ENCODE data around the gene TRABD2B. TPM values are rescaled to one million over a fixed set of nuclear protein-coding genes. Genes with fewer than 3 reads are reported as not detected.

Gene TRABD2B
- total and polyA plus RNA-seq, 2 experiments from 2014 or later, result 1.6 to 2.0 TPM

DNA sequence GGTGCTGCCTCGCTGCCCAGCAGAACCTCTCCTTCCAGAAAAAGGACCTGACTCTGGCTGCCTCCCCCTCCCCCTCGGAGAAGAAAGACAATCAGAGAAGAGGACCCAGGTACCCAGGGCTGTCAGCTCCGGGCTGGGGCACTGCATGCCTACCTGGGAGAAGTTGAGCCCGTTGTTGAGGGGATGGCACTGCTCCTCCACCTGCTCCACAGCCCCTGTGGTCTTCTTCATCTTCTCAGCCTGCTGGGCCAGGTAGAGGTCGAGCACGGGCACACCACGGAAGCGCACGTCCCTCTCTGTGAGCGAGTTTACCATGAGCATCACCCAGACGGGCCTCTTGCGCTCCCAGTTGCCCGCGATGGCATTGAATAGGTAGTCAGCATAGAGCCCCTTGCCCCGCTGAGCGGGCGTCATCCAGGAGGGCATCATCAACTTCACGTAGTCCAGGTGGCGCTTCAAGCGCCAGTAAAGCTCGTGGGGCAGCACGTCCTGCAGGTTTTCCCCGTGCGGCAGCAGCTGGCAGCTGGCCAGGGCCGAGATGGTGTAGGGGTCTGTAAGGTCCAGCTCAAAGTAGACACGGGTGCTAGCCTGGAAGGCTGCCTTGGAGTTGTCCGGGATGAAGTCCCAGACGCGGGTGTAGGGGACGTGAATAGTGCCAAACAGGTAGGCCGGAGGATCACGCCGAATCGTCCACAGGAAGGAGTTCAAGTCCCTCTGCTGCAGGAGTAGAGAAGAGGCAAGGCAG is 3.1 kb downstream of the TRABD2B start:
- no peak overlapping the region for H3K27ac ChIP-seq (ENCODE audit: low read depth)
- Mint-ChIP-seq H3K27ac (no peak overlapping the region), H3K36me3 (ENCODE audit: low read depth) (peaks cover 28% of the 10 kb centered on the region), H3K9me3 (no peaks in the 10 kb centered on the region), H3K4me3 (no peak overlapping the region), H3K4me1 (peaks cover 55% of the 10 kb centered on the region), H3K27me3 (ENCODE audit: insufficient read depth, low read depth, poor library complexity) (peaks cover 22% of the 10 kb centered on the region)
- H3K4me2 ChIP-seq, result no peak overlapping the region
- H4K20me1 ChIP-seq (replicated peaks; ENCODE audit: insufficient read depth), result 0 out of 2 replicates have a peak, but pooled peaks cover 3% of the 10 kb centered on the region
- DNase-seq (ENCODE audit: low spot score) (no peak), ATAC-seq (no peak)
- no peak for TF ChIP-seq ZNF331 (CRISPR knock-in tag; IDR thresholded peaks at IDR 0.05; ENCODE audit: low read depth)
- TF ChIP-seq ZNF114 (CRISPR knock-in tag; IDR thresholded peaks at IDR 0.05), result no peak
- no peak for TF ChIP-seq CREB1 (CRISPR knock-in tag; IDR thresholded peaks at IDR 0.05; ENCODE audit: low read depth)
- TF ChIP-seq POLR2AphosphoS5 (IDR thresholded peaks at IDR 0.05; ENCODE audit: low read depth), result no peak
- TF ChIP-seq, protein P1, sequence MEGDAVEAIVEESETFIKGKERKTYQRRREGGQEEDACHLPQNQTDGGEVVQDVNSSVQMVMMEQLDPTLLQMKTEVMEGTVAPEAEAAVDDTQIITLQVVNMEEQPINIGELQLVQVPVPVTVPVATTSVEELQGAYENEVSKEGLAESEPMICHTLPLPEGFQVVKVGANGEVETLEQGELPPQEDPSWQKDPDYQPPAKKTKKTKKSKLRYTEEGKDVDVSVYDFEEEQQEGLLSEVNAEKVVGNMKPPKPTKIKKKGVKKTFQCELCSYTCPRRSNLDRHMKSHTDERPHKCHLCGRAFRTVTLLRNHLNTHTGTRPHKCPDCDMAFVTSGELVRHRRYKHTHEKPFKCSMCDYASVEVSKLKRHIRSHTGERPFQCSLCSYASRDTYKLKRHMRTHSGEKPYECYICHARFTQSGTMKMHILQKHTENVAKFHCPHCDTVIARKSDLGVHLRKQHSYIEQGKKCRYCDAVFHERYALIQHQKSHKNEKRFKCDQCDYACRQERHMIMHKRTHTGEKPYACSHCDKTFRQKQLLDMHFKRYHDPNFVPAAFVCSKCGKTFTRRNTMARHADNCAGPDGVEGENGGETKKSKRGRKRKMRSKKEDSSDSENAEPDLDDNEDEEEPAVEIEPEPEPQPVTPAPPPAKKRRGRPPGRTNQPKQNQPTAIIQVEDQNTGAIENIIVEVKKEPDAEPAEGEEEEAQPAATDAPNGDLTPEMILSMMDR (conservative IDR thresholded peaks at IDR 0.05; ENCODE audit: low read depth in 2 of 2), result no peak
- no peak for TF ChIP-seq EZH2phosphoT487 (IDR thresholded peaks at IDR 0.05; ENCODE audit: unreplicated experiment)
- TF ChIP-seq STAT1 (IDR thresholded peaks at IDR 0.05; ENCODE audit: unreplicated experiment), result no peak
- H3K79me2 ChIP-seq (replicated peaks; ENCODE audit: insufficient read depth), result peaks cover 4% of the 10 kb centered on the region; the same call in 1 of the 2 replicates
- no peak overlapping the region for H2AFZ ChIP-seq
- H3F3A ChIP-seq (replicated peaks; ENCODE audit: low read depth), result no peaks in the 10 kb centered on the region
- H3K36me3 ChIP-seq (ENCODE audit: insufficient read depth), result 0 out of 2 replicates have a peak, but pooled peaks cover 3% of the 10 kb centered on the region
- H3K4me1 ChIP-seq (ENCODE audit: insufficient read depth), result peaks cover 38% of the 10 kb centered on the region
- no peak overlapping the region for H3K4me3 ChIP-seq
- no peaks in the 10 kb centered on the region for H3K9me2 ChIP-seq (ENCODE audit: insufficient read depth)
- peaks cover 32% of the 10 kb centered on the region for H3K27me3 ChIP-seq (ENCODE audit: insufficient read depth)

DNA sequence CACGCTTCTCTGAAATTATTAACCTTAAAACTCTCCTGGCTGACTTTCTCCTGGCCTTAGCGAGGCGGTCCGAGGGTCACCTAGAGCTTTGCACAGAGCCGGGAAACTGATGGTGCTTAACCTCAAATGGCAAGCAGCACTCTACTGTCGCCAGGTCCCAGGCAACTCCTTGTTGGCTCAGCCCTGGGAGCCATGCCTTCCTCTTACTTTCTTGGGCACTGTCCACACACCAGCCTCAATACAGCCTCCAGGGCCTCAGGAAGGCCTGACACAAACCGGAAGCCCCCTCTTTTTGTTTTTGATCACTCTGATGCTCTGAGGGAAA is 3.8 kb downstream of the TRABD2B start:
- no peak overlapping the region for H3K27ac Mint-ChIP-seq
- peaks cover 51% of the 10 kb centered on the region for H3K4me1 Mint-ChIP-seq
- Histone ChIP-seq H3K4me1 (ENCODE audit: insufficient read depth) (peaks cover 34% of the 10 kb centered on the region), H3K27ac (ENCODE audit: low read depth) (no peak overlapping the region), H3K79me2 (replicated peaks; ENCODE audit: insufficient read depth) (peaks cover 4% of the 10 kb centered on the region; the same call in 1 of the 2 replicates), H3K4me3 (no peak overlapping the region), H4K20me1 (replicated peaks; ENCODE audit: insufficient read depth) (0 out of 2 replicates have a peak, but pooled peaks cover 3% of the 10 kb centered on the region), H3F3A (replicated peaks; ENCODE audit: low read depth) (no peaks in the 10 kb centered on the region), H3K36me3 (ENCODE audit: insufficient read depth) (0 out of 2 replicates have a peak, but pooled peaks cover 3% of the 10 kb centered on the region), H3K9me2 (ENCODE audit: insufficient read depth) (no peaks in the 10 kb centered on the region), H3K27me3 (ENCODE audit: insufficient read depth) (peaks cover 26% of the 10 kb centered on the region), H2AFZ (no peak overlapping the region), H3K4me2 (0 out of 2 replicates have a peak overlapping the region, but pooled peaks have one; percentile 43)
- peaks cover 29% of the 10 kb centered on the region for H3K36me3 Mint-ChIP-seq (ENCODE audit: low read depth)
- H3K9me3 Mint-ChIP-seq, result no peaks in the 10 kb centered on the region
- TF ChIP-seq, protein P2, sequence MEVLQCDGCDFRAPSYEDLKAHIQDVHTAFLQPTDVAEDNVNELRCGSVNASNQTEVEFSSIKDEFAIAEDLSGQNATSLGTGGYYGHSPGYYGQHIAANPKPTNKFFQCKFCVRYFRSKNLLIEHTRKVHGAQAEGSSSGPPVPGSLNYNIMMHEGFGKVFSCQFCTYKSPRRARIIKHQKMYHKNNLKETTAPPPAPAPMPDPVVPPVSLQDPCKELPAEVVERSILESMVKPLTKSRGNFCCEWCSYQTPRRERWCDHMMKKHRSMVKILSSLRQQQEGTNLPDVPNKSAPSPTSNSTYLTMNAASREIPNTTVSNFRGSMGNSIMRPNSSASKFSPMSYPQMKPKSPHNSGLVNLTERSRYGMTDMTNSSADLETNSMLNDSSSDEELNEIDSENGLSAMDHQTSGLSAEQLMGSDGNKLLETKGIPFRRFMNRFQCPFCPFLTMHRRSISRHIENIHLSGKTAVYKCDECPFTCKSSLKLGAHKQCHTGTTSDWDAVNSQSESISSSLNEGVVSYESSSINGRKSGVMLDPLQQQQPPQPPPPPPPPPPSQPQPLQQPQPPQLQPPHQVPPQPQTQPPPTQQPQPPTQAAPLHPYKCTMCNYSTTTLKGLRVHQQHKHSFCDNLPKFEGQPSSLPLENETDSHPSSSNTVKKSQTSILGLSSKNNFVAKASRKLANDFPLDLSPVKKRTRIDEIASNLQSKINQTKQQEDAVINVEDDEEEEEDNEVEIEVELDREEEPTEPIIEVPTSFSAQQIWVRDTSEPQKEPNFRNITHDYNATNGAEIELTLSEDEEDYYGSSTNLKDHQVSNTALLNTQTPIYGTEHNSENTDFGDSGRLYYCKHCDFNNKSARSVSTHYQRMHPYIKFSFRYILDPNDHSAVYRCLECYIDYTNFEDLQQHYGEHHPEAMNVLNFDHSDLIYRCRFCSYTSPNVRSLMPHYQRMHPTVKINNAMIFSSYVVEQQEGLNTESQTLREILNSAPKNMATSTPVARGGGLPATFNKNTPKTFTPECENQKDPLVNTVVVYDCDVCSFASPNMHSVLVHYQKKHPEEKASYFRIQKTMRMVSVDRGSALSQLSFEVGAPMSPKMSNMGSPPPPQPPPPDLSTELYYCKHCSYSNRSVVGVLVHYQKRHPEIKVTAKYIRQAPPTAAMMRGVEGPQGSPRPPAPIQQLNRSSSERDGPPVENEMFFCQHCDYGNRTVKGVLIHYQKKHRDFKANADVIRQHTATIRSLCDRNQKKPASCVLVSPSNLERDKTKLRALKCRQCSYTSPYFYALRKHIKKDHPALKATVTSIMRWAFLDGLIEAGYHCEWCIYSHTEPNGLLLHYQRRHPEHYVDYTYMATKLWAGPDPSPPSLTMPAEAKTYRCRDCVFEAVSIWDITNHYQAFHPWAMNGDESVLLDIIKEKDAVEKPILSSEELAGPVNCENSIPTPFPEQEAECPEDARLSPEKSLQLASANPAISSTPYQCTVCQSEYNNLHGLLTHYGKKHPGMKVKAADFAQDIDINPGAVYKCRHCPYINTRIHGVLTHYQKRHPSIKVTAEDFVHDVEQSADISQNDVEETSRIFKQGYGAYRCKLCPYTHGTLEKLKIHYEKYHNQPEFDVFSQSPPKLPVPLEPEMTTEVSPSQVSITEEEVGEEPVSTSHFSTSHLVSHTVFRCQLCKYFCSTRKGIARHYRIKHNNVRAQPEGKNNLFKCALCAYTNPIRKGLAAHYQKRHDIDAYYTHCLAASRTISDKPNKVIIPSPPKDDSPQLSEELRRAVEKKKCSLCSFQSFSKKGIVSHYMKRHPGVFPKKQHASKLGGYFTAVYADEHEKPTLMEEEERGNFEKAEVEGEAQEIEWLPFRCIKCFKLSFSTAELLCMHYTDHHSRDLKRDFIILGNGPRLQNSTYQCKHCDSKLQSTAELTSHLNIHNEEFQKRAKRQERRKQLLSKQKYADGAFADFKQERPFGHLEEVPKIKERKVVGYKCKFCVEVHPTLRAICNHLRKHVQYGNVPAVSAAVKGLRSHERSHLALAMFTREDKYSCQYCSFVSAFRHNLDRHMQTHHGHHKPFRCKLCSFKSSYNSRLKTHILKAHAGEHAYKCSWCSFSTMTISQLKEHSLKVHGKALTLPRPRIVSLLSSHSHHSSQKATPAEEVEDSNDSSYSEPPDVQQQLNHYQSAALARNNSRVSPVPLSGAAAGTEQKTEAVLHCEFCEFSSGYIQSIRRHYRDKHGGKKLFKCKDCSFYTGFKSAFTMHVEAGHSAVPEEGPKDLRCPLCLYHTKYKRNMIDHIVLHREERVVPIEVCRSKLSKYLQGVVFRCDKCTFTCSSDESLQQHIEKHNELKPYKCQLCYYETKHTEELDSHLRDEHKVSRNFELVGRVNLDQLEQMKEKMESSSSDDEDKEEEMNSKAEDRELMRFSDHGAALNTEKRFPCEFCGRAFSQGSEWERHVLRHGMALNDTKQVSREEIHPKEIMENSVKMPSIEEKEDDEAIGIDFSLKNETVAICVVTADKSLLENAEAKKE (CRISPR knock-in tag; IDR thresholded peaks at IDR 0.05), result no peak
- ATAC-seq (no peak), DNase-seq (ENCODE audit: low spot score) (no peak)
- no peak overlapping the region for H3K4me3 Mint-ChIP-seq
- H3K27me3 Mint-ChIP-seq (ENCODE audit: insufficient read depth, low read depth, poor library complexity), result peaks cover 17% of the 10 kb centered on the region
